G401 (cell line): ENCODE measurements around the gene MTUS2. TPM values are rescaled to one million over a fixed set of nuclear protein-coding genes. Genes with fewer than 3 reads are reported as not detected.

ENCODE experiments used
- DNase-seq: peaks from one replicate; pipeline ENCODE4 v3.0.0-alpha.2; 2015; ENCODE audit warnings: low spot score
- in situ Hi-C: cut with HindIII; loops from 2 replicates; pipeline ENCODE4 v1.10.0; 2016; ENCODE audit warnings: low sequenced_read_pairs, mixed read lengths
- total RNA-seq: library from RNA; depleted of rRNA; stranded (reverse); fragments of >200 nt; shearing (Covaris generic); gene quantifications from 2 replicates; pipeline ENCODE4 v1.2.3, GENCODE V29; 2014

Gene MTUS2
- total RNA-seq, 1 experiment from 2014 or later, result not detected

GRCh38 chr13:29502391-29503008 lies 682.4 kb downstream of the MTUS2 start:
- in situ Hi-C loops, result no loop called here
- no peak for DNase-seq

- in situ Hi-C loops, result no loop called here
- DNase-seq, result no peak
These were observed 683.1 kb downstream of the MTUS2 start for GRCh38 chr13:29503041-29503837.

DNA sequence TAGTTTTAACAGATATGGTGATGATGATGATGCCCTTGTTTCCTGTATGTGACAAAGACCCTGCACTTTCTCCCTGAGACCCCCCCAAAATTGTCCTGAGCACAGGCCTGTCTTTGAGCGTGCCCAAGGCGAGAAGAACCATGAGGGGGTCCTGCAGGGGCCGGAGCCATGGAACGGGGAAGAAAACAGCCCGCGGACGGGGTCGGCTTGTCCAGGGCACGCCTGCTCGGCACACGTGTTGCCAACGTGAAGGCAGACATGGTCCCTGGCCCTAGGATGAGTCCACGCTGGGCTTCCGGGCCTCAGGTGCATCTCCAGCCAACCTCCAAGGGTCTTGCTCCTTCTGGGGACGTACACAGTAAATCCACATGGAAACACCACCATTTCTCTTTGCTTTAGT lies 684.6 kb downstream of the MTUS2 start:
- DNase-seq, result no peak
- in situ Hi-C loops, result no loop called here

- in situ Hi-C loops, result no loop called here
These were observed 685.4 kb downstream of the MTUS2 start for GRCh38 chr13:29505511-29505910.

DNA sequence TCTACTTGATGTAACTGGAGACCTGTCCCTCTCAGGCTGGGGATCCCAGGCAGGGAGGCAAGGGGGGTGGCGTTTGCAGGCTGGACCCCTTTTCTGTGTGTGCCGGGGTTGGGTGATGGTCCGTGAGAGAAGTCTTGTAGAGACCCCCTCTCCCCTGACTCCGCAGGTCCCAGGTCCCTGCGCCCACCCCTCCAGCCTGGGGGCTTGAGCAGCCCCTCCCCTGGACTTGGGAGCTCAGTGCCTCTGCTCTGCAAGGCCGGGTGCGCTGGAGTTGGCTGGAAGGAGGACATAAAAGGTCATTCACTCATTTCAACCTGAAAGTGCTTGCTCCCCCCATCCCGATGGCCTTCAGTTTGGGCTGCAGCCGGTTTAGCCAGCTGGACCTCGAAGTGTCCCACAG lies 685.8 kb downstream of the MTUS2 start:
- in situ Hi-C loops, result no loop called here
- DNase-seq, result no peak

More at GRCh38 chr13:29505511-29505910, 685.4 kb downstream of the MTUS2 start:
- no peak for DNase-seq

- in situ Hi-C loops, result no loop called here
- DNase-seq, result peak; percentile 50
These were observed 687.2 kb downstream of the MTUS2 start for GRCh38 chr13:29507356-29507755.

- in situ Hi-C loops, result no loop called here
- peak; percentile 93 for DNase-seq
These were observed 688.2 kb downstream of the MTUS2 start for GRCh38 chr13:29508130-29508875.

- in situ Hi-C loops, result no loop called here
- no peak for DNase-seq
These were observed 688.7 kb downstream of the MTUS2 start for GRCh38 chr13:29508876-29509252.

- peak; percentile 20 for DNase-seq
- in situ Hi-C loops, result no loop called here
These were observed 690.0 kb downstream of the MTUS2 start for GRCh38 chr13:29509999-29510589.

GRCh38 chr13:29510651-29511084 lies 690.5 kb downstream of the MTUS2 start:
- DNase-seq, result no peak
- in situ Hi-C loops, result no loop called here

DNA sequence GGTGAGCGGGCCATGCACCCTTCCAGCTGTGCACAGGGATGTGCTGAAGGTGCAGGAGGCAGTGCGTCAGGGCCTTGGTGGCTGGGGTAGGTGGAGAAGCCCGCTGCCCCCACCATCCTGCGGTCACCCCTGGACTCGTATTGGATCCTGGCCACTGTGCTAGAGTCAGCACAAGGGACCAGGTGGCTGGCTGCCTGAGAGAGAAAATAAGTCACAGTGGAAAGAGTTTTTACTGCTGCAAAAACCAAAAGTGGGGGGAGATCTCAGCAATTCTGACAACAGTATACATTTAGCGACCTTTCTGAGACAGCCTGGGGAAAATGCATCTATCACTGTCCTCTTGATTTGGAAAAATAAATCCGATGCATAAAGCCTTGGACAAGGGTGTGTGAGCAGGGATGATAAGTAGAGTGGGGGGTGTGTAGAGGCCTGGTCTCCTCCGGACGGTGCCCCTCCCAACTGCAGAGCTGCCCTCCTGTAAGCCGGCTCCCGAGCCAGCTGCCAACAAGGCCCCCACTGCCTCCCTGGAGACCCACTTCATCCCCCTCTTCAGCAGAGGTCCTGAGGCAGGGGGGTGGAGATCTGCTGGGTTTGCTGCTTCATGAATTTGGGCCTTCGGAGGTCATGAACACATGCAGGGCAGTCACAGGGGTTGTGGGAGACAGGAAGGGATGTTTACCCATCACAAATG lies 691.1 kb downstream of the MTUS2 start:
- in situ Hi-C loops, result no loop called here
- no peak for DNase-seq

GRCh38 chr13:29511980-29512379 lies 691.8 kb downstream of the MTUS2 start:
- DNase-seq, result no peak
- in situ Hi-C loops, result no loop called here

- in situ Hi-C loops, result no loop called here
- no peak for DNase-seq
These were observed 693.2 kb downstream of the MTUS2 start for GRCh38 chr13:29513002-29513980.

DNA sequence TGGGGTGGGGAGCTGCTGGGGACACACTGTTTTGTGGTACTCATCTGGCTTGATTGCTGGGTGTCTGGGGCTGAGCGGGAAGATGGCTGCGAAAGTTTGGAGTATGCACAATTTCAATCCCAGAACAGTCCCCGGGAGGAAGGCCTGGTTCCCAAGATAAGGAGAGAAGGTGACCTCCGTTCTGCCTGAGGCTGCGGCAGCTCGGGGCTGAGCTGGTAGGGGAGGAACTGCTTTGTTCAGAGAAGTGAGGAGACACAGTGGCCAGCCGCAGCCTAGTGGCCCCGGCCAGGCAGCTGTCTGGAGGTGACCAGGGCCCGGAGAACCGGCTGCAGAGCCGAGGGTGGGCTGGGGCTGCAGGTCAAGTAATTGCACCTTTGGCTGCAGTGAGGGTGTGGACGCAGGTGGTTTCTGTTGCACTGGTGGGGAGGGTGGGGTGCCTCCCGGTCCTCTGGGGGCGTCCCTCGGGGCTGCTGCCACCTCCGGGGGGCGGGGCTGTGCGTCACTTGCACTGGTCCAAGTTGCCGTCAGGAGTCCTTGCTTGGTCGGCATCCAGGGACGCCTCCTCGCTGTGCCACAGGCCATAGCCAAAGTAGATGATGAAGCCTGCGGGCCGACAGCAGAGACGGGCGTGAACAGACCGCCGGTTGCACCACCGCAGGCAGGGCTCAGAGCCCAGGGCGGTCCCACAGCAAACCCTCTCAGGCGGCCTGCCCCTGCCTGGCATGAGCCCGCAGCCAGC lies 694.0 kb downstream of the MTUS2 start:
- DNase-seq, result no peak
- in situ Hi-C loops, result no loop called here

DNA sequence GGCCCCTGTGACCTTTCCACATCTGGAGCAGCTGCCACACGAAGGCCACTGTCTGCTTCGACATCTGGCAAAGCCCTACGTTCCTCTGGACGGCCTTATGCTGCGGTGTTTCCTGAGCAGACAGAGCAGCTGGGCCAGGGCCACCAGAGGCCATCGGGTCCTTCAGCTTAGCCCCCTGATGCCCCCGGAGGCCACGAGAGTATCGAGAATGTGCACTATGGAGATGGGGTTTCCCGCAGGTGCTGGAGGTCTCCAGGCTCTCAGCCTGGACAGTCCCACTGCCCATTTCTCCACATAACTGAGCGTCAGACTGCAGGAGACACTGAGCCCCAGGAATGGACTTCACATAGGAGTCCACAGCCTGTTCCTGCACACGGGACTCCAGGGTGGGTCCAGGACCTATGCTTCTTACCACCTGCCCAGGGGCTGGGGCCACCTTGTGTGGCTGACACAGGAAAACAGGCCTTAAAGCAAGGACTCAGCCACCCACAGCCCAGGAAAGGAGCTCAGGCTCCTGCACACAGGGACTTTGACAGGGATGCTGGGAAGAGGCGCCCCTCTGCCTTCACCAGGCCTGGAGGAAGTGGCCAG lies 694.7 kb downstream of the MTUS2 start:
- in situ Hi-C loops, result no loop called here
- no peak for DNase-seq

DNA sequence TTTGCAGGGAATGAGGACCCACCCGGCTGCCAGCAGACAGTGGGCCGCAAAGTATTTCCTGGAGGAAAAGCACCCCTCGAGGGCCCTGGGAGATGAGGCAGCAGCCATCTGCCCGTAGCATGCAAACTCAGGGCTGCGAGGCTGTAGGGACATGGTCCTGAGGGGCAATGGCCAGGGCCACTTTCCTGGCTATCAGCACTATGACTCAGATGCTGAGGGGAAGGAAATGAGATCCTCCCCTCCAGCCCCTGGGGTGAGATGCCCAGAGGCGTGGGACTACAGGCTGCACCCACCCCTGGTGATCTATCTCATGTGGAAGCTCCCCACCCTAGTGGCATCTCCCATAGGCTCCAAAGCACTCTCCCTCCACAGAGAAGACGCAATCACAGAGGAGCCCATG lies 695.2 kb downstream of the MTUS2 start:
- no peak for DNase-seq
- in situ Hi-C loops, result no loop called here

DNA sequence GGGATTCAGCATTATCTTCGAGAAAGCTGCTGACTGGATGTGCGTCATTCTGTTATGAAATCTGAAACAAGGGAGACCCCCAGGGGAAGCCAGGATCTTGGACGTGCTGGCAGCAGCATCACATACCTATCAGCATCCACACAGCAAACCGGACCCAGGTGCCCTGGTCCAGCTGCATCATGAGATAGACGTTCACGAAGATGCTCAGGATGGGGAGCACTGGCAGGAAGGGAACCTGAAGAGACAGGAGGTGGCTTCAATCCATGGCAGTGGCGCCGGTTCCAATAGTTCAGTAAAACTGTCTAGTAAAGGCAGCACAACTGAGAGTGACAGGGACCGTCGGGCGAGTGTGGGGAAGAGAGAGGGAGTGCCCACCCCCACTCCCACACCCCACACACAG lies 695.9 kb downstream of the MTUS2 start:
- no peak for DNase-seq
- in situ Hi-C loops, result no loop called here
